Islet of Langerhans (tissue), 1 donor: Measurements from ENCODE around the gene CAPNS2.

Source experiments
- FAIRE-seq: peaks from one replicate; lab custom pipeline; 2011; peaks lifted over from hg19 to GRCh38; lab: Jason Lieb, UNC

CAPNS2 gene

GRCh38 chr16:55566432-55567175 lies at the start of gene CAPNS2:
CAPNS2 (plus strand) TSS chr16:55566684; CDS start chr16:55566757, 73 bp downstream.
- no peak for FAIRE-seq

DNA sequence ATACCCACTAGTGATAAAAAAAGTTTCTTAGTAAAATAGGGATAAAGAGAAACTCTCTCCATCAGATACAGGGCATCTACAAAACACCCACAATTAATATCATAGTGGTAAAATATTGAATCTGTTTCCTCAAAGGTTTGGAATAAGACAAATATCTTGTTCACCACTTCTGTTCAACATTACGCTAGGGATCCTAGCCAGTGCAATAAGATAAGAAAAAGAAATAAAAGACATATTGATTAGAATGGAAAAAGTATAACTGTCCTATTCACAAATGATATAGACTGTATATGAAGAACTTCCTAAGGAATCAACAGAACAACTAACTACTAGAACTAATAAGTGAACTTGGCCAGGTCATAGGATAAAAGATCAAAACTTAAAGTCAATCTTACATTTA lies 44.7 kb upstream of the CAPNS2 start:
- FAIRE-seq, result no peak

DNA sequence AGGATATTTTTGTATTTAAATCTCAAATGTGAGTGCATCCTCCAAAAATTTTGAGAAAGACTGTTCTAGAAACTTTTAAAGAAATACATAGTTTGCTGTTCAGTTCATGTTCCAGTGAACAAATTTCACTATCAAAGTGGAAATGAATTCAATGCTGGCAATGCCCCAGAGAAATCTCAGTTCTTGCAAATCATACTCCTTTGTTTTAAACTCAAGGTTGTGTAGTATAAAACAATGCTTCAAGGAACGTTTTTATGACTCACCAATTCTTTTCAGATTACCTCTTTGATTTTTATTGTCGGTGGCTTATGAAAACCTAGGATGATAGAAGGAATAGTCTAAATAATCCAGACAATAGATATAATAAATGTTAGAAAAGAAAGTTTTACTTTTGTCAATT lies 40.0 kb upstream of the CAPNS2 start:
- no peak for FAIRE-seq

DNA sequence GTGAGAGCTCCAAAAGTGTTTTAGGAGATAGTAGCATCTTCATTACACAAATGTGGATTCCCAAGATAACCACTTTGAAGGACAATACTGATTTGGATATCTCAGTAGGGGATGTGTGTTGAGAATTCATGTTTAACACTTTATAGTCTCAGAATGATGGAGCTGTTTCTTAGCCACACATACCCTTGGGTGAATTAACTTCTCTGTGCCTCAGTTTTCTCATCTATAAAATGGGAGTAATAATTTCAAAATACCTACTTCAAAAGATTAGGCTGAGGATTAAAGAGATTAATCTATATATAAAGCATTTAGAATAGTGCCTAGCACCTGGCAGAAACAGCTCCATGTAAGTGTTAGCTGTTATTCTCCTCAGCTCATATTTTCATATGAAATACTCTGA lies 38.6 kb upstream of the CAPNS2 start:
- no peak for FAIRE-seq

- no peak for FAIRE-seq
These were observed 37.5 kb upstream of the CAPNS2 start for GRCh38 chr16:55529018-55529417.

- FAIRE-seq, result no peak
These were observed 36.1 kb upstream of the CAPNS2 start for GRCh38 chr16:55530316-55530856.

DNA sequence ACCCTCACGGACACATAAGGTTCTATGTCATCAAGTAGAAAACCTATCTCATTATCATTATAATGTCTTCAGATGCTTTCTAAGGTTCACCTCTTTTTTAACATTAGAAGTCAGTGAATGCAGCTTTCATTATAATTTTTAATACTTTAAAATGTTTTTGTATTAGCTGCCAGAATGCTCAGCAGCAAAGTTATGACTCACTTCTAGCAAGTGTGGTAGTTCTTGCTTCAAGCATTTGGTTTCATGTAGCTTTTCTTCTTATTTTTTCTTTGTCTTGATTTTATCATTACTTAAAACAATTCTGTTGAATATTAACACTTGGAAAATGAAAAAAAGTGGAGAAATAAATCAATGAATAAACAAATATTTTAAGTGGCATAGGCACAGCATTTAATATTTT lies 34.3 kb upstream of the CAPNS2 start:
- FAIRE-seq, result no peak

DNA sequence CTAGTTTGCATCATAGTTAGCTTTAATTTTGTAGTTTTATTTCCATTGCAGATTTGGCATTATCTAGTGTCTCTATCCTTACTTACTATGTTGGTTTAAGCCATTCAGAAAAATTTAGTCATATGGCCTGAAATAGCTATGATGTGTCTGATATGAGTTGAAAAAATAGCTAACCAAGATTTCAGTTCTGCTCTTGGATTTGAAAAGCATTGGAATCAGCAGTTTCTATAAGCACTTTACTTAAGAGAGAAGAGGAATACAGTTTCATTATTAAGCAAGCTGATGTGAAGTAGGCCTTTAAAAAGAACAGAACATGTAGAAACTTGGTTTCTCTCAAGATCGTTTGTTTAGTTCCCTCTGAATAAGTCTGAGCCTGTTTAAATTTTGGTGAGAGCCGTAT lies 31.7 kb upstream of the CAPNS2 start:
- peak; percentile 5 for FAIRE-seq

- no peak for FAIRE-seq
These were observed 27.4 kb upstream of the CAPNS2 start for GRCh38 chr16:55539049-55539448.

DNA sequence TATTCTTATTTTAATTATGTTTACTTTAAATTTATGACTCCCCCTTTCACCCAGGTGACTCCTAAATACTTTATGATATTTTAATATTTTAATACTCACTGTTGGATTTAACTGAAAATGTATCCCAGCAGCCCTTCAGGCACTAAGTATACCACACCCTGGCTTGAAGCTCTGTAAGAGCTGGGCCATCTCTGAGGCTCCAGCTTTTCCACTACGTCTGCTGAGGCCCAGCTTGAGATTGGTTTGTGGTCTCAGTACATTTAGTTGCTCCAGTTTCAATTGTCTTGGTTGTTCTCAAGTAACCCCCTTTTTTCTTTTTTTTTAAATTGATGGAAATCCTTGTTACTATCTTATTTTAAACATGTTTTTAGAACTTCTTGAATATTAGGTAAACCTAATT lies 27.0 kb upstream of the CAPNS2 start:
- FAIRE-seq, result no peak

GRCh38 chr16:55540221-55540620 lies 26.3 kb upstream of the CAPNS2 start:
- FAIRE-seq, result no peak

DNA sequence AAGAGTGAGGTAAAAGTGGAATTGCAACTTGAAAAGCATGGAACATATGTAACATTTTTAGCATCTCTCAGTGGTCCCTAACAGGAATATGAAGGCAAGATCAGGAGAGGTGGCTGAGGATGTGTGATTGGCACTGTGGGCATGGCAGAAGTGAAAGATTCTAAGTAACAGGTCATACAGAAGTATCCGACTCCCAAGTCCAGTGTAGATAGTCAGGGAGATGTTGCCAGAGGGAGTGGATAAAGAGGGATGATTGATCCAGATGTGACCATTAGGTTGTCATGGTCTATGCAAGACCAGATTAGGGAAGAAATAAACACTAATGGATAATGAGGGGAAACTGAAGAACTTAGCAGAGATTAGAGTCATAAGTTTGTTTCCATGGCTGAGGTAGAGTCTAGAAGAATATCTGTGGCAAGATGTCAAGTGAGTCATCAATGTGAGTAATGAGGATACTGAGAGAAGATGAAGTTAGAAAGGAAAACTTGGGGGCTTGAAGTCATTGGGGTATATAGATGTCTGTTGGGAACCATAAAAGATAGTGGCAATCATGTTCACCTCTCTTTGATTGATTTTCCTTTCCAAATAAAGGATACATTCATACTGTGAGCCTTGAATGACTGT lies 23.9 kb upstream of the CAPNS2 start:
- no peak for FAIRE-seq

- FAIRE-seq, result no peak
These were observed 23.0 kb upstream of the CAPNS2 start for GRCh38 chr16:55543472-55543871.

DNA sequence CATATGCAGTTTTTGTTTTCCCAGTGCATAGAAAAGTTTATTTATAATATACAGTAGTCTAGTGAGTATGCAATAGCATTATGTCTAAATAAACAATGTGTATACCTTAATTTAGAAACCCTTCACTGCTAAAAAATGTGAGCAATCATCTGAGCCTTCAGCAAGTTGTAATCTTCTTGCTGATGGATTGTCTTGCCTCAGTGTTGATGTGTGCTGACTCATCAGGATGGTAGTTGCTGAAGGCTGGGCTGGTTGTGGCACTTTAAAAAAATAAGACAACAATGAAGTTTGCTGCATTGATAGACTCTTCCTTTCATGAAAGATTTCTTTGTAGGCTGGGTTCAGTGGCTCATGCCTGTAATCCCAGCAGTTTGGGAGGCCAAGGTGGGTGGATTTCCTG lies 13.9 kb upstream of the CAPNS2 start:
- no peak for FAIRE-seq

DNA sequence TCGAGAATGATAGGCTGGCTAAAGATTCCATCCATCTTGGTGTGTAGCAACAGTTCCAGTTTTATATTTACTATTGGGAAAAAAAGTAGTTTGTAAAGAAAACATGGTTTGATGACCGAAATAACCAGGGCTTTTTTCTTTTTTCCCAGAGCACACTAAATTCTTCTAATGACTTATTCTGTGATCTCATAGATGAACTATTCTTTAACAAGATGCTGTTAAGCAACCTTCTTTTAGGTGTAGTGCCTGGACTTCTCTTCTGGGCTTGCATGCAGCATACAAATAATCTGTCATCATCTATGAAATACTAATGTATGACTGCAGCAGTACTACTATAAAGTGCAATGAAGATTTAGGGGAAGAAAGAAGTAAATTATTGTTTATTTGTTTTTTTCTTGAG lies 11.0 kb upstream of the CAPNS2 start:
- no peak for FAIRE-seq

DNA sequence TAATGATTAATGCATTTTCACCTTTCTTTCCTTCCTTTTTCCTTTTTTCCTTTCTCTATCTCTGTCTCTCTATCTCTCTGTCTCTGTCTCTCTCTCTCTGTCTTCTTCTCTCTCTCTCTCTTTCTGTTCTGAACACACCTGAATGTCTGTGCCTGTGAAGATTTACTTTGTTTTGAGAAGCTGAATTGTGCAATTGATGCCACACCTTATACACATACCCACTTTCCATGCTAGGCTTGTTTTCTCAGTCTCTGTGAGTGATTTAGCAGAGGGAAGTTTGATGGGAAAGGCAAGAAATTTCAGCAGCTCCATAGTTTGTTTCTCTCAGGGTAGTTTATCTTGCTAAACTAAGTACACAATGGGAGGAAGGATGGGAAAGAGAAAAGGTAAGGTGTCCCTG lies 9.3 kb upstream of the CAPNS2 start:
- no peak for FAIRE-seq

DNA sequence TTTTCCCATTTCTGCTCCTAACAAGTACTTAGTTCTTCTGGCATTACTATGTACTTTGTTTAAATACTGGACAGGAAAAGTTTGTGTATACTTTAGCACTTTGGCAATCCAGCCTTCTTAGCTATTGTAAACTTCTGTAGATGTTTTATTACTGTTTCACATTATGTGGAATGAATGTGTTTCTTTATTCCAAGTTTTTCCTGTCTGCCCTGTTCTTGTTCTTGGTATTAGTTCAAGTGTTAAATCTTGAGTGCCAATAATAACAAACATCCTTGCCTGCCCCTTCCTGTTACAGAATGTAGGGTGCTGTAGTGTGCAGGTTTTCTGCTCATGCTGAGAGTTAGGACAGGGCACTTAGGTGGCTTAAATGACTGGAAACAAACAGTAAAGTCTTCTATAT lies 7.3 kb upstream of the CAPNS2 start:
- FAIRE-seq, result no peak

- FAIRE-seq, result no peak
These were observed 6.5 kb upstream of the CAPNS2 start for GRCh38 chr16:55559933-55560516.

DNA sequence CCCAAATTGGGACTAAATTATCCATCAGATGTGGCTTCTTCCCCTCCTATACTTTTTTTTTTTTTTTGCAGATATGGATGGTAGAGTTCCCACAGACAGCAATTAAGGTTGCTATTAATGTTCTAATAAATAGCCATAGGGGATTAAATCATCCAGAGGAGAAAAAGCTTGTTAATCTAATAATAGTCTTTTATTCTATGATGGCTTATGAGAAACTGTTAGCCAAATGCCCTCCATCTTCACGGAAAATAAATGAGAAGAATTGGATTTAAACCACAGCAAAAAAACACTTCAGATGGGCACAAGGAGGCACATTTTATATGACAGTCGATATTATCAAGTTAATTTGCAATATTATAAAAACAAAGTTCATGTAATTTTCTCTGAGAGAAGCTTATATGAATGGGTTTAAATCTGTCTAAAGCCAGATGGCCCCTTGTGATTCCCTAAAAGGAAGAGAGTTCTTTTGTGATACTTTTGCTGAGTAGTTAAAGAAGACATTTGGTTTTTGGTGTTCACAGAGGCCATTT lies 5.1 kb upstream of the CAPNS2 start:
- no peak for FAIRE-seq

DNA sequence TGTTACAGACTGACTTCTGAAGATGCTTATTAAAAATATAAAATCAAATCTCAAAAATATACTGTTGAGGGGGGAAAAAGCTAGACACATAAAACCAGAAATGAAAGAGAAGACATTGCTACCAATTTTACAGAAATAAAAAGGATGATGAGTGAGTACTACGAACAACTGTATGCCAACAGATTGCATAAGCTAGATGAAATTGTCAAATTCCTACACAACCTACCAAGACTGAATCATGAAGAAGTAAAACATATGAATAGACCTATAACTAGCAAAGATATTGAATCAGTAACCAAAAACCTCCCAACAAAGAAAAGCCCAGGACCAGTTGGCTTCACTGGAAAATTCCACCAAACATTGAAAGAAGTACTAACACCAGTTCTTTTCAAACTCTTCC lies 3.5 kb upstream of the CAPNS2 start:
- FAIRE-seq, result no peak

GRCh38 chr16:55563797-55564196 lies 2.7 kb upstream of the CAPNS2 start:
- no peak for FAIRE-seq

- no peak for FAIRE-seq
These were observed 1.4 kb upstream of the CAPNS2 start for GRCh38 chr16:55565086-55565485.

DNA sequence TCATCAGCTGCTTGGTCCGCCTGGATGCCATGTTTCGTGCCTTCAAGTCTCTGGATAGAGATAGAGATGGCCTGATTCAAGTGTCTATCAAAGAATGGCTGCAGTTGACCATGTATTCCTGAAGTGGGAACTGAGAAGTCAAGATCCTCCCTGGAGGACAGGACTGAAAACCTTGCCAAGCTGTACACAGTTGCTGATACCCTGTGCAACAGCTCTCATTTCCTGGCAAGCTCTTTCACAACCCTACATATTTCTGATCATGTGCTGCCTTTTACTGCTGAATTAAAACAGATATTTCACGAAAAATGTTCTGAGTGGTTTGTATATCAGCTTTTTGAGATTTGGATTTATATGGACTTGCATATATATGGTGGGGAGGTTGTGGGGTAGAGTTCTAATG lies 898 bp downstream of the CAPNS2 start:
- no peak for FAIRE-seq
